HepG2 (cell line): Measurements from ENCODE around the gene ALDH18A1. TPM values are rescaled to one million over a fixed set of nuclear protein-coding genes. Genes with fewer than 3 reads are reported as not detected.
A peak's percentile ranks its signal among the peaks of the same experiment; 100 is the strongest.

Source experiments
- AGO2 ChIP-seq: fragments of 200-400 bp; formaldehyde crosslinking; optimal IDR thresholded peaks from 2 replicates; pipeline ENCODE3; 2017; ENCODE audit warnings: mild to moderate bottlenecking, low read depth, low read length, moderate library complexity
- ARID3A ChIP-seq: IDR thresholded peaks from 2 replicates; pipeline ENCODE4 v1.6.1; 2012; ENCODE audit warnings: low read depth, low read length, improper control_type of control experiment
- HDAC6 ChIP-seq: fragments of 200-600 bp; sonication (generic); IDR thresholded peaks from 2 replicates; pipeline ENCODE4 v1.7.0; 2017; ENCODE audit warnings: mild to moderate bottlenecking, antibody characterized with exemption, low read length, low read depth
- HOMEZ ChIP-seq: IDR thresholded peaks from 2 replicates; pipeline ENCODE4 v1.6.1; 2016; ENCODE audit warnings: low read depth
- MYC ChIP-seq: sonication (generic); formaldehyde crosslinking; IDR thresholded peaks from 2 replicates; pipeline ENCODE4 v1.9.0; 2021; ENCODE audit warnings: missing genetic modification reagents, borderline replicate concordance
- MZF1 ChIP-seq: sonication (generic); formaldehyde crosslinking; IDR thresholded peaks from 2 replicates; pipeline ENCODE4 v1.8.1; 2023; ENCODE audit warnings: mild to moderate bottlenecking, missing genetic modification reagents, borderline replicate concordance
- PATZ1 ChIP-seq: sonication (generic); formaldehyde crosslinking; IDR thresholded peaks from 2 replicates; pipeline ENCODE4 v1.4.0; 2020; ENCODE audit warnings: missing genetic modification reagents
- SIN3B ChIP-seq: fragments of 150-350 bp; IDR thresholded peaks from 2 replicates; pipeline ENCODE4 v1.6.1; 2014; ENCODE audit warnings: low read length
- SOX5 ChIP-seq: IDR thresholded peaks from 2 replicates; pipeline ENCODE4 v1.6.1; 2016; ENCODE audit warnings: borderline replicate concordance
- TARDBP ChIP-seq: sonication (generic); formaldehyde crosslinking; IDR thresholded peaks from 2 replicates; pipeline ENCODE4 v1.8.0; 2022; ENCODE audit warnings: mild to moderate bottlenecking, missing genetic modification reagents
- XRCC5 ChIP-seq: fragments of 200-400 bp; formaldehyde crosslinking; optimal IDR thresholded peaks from 2 replicates; pipeline ENCODE3; 2017; ENCODE audit warnings: mild to moderate bottlenecking, low read length
- ZBTB26 ChIP-seq: IDR thresholded peaks from 2 replicates; pipeline ENCODE4 v1.6.1; 2016; ENCODE audit warnings: missing compliant biosample characterization, missing genetic modification reagents, borderline replicate concordance
- ZFP36L1 ChIP-seq: sonication (generic); formaldehyde crosslinking; IDR thresholded peaks from 2 replicates; pipeline ENCODE4 v1.8.0; 2022; ENCODE audit warnings: mild to moderate bottlenecking, missing genetic modification reagents, moderate library complexity
- ZNF362 ChIP-seq: sonication (generic); formaldehyde crosslinking; IDR thresholded peaks from 2 replicates; pipeline ENCODE4 v1.4.0; 2020; ENCODE audit warnings: missing genetic modification reagents, mild to moderate bottlenecking, borderline replicate concordance
- ZNF451 ChIP-seq: sonication (generic); formaldehyde crosslinking; IDR thresholded peaks from 2 replicates; pipeline ENCODE4 v1.5.0; 2020; ENCODE audit warnings: mild to moderate bottlenecking, missing genetic modification reagents
- ZNF691 ChIP-seq: sonication (generic); formaldehyde crosslinking; IDR thresholded peaks from 2 replicates; pipeline ENCODE4 v1.4.0; 2020; ENCODE audit warnings: missing genetic modification reagents, low read depth, mild to moderate bottlenecking, borderline replicate concordance
- ZSCAN25 ChIP-seq: sonication (generic); formaldehyde crosslinking; IDR thresholded peaks from 2 replicates; pipeline ENCODE4 v1.8.0; 2022; ENCODE audit warnings: mild to moderate bottlenecking, missing genetic modification reagents
- polyA plus RNA-seq, 8 experiments: library from polyadenylated mRNA; depleted of rRNA in 3 of 8; stranded (reverse) in 7 of 8; unstranded in 1 of 8; fragments of >200 nt; fragmentation: Illumina TruSeq in 4 of 8; extraction: Trizol in 4 of 8; gene quantifications; 2 replicates each; pipeline versions ENCODE4 v1.2.1 to v1.2.3, GENCODE V29; 2011 to 2016; ENCODE audit warnings: low read depth in 4 of 8, missing spikeins in 1 of 8, mixed read lengths in 1 of 8; ENCODE audit not compliant: insufficient read depth in 1 of 8
- total RNA-seq, 5 experiments: library from RNA; depleted of rRNA; stranded (reverse); fragments of >200 nt; fragmentation: Illumina TruSeq; extraction: Trizol; gene quantifications; 2 replicates each; pipeline ENCODE4 v1.2.3, GENCODE V29; 2016; ENCODE audit warnings: low read depth in 1 of 5

The ALDH18A1 gene
- total and polyA plus RNA-seq, 2 of the 13 experiments (the other 11 are each of a cell fraction or from before 2014, with no cell fraction given) = 180 to 263 TPM

- TF ChIP-seq ZNF362 (CRISPR knock-in tag) (peak; percentile 85; the same call in 1 of the 2 replicates), HDAC6 (no peak), ZNF451 (no peak; the same call in 1 of the 2 replicates), ZFP36L1 (CRISPR knock-in tag) (no peak), MYC (CRISPR knock-in tag) (peak; percentile 83), HOMEZ (peak; percentile 75), ARID3A (peak; percentile 72), SOX5 (CRISPR knock-in tag) (peak; percentile 62), PATZ1 (CRISPR knock-in tag) (0 out of 2 replicates have a peak, but pooled peaks have one; percentile 28), TARDBP (CRISPR knock-in tag) (no peak; the same call in 1 of the 2 replicates), SIN3B (peak; percentile 19; the same call in 1 of the 2 replicates), XRCC5 (peak; percentile 96), ZSCAN25 (no peak; the same call in 1 of the 2 replicates), ZBTB26 (CRISPR knock-in tag) (peak; percentile 50; the same call in 1 of the 2 replicates), MZF1 (CRISPR knock-in tag) (no peak), ZNF691 (CRISPR knock-in tag) (peak; percentile 54; the same call in 1 of the 2 replicates), AGO2 (no peak)
Observed at GRCh38 chr10:95693668-95694534, 37.4 kb upstream of the ALDH18A1 start, which contains the start of gene TCTN3 (continued).
